ENCODE measurements around the gene B4GALT6.

The B4GALT6 gene

DNA sequence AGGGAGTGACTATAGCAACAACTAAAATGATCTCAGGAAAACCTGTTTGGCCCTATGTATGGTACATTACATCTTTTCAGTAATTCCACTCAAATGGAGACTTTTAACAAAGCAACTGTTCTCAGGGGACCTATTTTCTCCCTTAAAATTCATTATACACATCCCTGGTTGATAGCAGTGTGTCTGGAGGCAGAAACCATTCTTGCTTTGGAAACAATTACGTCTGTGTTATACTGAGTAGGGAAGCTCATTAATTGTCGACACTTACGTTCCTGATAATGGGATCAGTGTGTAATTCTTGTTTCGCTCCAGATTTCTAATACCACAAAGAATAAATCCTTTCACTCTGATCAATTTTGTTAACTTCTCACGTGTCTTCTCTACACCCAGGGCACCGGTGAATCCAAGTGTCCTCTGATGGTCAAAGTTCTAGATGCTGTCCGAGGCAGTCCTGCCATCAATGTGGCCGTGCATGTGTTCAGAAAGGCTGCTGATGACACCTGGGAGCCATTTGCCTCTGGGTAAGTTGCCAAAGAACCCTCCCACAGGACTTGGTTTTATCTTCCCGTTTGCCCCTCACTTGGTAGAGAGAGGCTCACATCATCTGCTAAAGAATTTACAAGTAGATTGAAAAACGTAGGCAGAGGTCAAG is 91.7 kb downstream of the B4GALT6 start:
- no peak overlapping the region for H3K9ac ChIP-seq (ENCODE audit: insufficient read length, low read depth)
- no peak for DNase-seq (ENCODE audit: low read depth, low spot score)
- H3K36me3 ChIP-seq (ENCODE audit: insufficient read depth, insufficient read length, low read length) = no peaks in the 10 kb centered on the region
- TF ChIP-seq YY1 (IDR thresholded peaks at IDR 0.05; ENCODE audit: insufficient read depth, insufficient read length) (no peak), ZNF274 (IDR thresholded peaks at IDR 0.05; ENCODE audit: low read depth, low read length) (no peak), SUZ12 (IDR thresholded peaks at IDR 0.05; ENCODE audit: extremely low read depth, insufficient read depth, insufficient read length) (no peak)
- no peaks in the 10 kb centered on the region for H3K4me1 ChIP-seq (ENCODE audit: insufficient read depth, insufficient read length)
- H3K4me3 ChIP-seq (ENCODE audit: insufficient read length, low read depth) = no peak overlapping the region
- H3K9me3 ChIP-seq (ENCODE audit: insufficient read depth, low read length) = no peaks in the 10 kb centered on the region
- H3K27me3 ChIP-seq (ENCODE audit: insufficient read depth, insufficient read length) = no peaks in the 10 kb centered on the region

DNA sequence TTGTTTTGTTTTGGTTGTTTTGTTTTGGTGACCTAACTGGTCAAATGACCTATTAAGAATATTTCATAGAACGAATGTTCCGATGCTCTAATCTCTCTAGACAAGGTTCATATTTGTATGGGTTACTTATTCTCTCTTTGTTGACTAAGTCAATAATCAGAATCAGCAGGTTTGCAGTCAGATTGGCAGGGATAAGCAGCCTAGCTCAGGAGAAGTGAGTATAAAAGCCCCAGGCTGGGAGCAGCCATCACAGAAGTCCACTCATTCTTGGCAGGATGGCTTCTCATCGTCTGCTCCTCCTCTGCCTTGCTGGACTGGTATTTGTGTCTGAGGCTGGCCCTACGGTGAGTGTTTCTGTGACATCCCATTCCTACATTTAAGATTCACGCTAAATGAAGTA is 92.8 kb downstream of the B4GALT6 start, which contains the start of gene TTR:
Gene TTR (plus strand): TSS at position 250 of the 400 bp plus-strand sequence. CDS start 26 bp downstream, at position 276.
- Histone ChIP-seq H3K27me3 (ENCODE audit: insufficient read depth, insufficient read length) (no peaks in the 10 kb centered on the region), H3K9ac (ENCODE audit: insufficient read length, low read depth) (no peak within 1 kb of the TSS), H3K4me3 (ENCODE audit: insufficient read length, low read depth) (no peak within 1 kb of the TSS), H3K4me1 (ENCODE audit: insufficient read depth, insufficient read length) (no peaks in the 10 kb centered on the region), H3K36me3 (ENCODE audit: insufficient read depth, insufficient read length, low read length) (no peaks in the 10 kb centered on the region), H3K9me3 (ENCODE audit: insufficient read depth, low read length) (no peaks in the 10 kb centered on the region)
- TF ChIP-seq SUZ12 (IDR thresholded peaks at IDR 0.05; ENCODE audit: extremely low read depth, insufficient read depth, insufficient read length) = no peak
- no peak for TF ChIP-seq YY1 (IDR thresholded peaks at IDR 0.05; ENCODE audit: insufficient read depth, insufficient read length)
- TF ChIP-seq ZNF274 (IDR thresholded peaks at IDR 0.05; ENCODE audit: low read depth, low read length) = no peak
- no peak for DNase-seq (ENCODE audit: low read depth, low spot score)

DNA sequence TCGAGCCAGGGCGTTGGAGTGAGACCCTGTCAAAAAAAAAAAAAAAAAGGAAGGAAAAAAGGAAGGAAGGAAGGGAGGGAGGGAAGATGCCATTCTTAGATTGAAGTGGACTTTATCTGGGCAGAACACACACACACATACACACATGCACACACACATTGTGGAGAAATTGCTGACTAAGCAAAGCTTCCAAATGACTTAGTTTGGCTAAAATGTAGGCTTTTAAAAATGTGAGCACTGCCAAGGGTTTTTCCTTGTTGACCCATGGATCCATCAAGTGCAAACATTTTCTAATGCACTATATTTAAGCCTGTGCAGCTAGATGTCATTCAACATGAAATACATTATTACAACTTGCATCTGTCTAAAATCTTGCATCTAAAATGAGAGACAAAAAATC is 93.3 kb downstream of the B4GALT6 start:
- H3K9ac ChIP-seq (ENCODE audit: insufficient read length, low read depth) = no peak overlapping the region
- H3K36me3 ChIP-seq (ENCODE audit: insufficient read depth, insufficient read length, low read length) = no peaks in the 10 kb centered on the region
- no peak overlapping the region for H3K4me3 ChIP-seq (ENCODE audit: insufficient read length, low read depth)
- no peak for TF ChIP-seq ZNF274 (IDR thresholded peaks at IDR 0.05; ENCODE audit: low read depth, low read length)
- no peak for TF ChIP-seq YY1 (IDR thresholded peaks at IDR 0.05; ENCODE audit: insufficient read depth, insufficient read length)
- no peak for TF ChIP-seq SUZ12 (IDR thresholded peaks at IDR 0.05; ENCODE audit: extremely low read depth, insufficient read depth, insufficient read length)
- DNase-seq (ENCODE audit: low read depth, low spot score) = no peak
- H3K27me3 ChIP-seq (ENCODE audit: insufficient read depth, insufficient read length) = no peaks in the 10 kb centered on the region
- no peaks in the 10 kb centered on the region for H3K4me1 ChIP-seq (ENCODE audit: insufficient read depth, insufficient read length)
- H3K9me3 ChIP-seq (ENCODE audit: insufficient read depth, low read length) = no peaks in the 10 kb centered on the region

DNA sequence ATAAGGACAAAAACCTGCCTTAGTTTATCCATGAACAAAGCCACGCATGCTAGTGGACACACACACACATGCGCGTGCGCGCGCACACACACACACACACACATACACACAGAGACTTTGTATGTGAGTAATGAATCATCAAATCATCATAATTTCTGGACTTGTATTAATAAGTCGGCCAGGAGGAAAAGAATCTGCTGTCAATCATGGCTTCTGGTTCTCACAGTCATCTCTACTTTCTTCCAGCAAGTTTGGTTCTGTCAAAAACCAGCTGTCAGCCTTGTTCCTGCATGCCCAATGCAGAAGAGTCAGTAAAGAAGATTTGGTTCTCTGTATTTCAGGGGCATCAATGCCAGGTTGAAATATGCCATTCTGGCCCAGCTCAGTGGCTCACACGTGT is 93.8 kb downstream of the B4GALT6 start:
- Histone ChIP-seq H3K9me3 (ENCODE audit: insufficient read depth, low read length) (no peaks in the 10 kb centered on the region), H3K36me3 (ENCODE audit: insufficient read depth, insufficient read length, low read length) (no peaks in the 10 kb centered on the region), H3K9ac (ENCODE audit: insufficient read length, low read depth) (no peak overlapping the region), H3K4me1 (ENCODE audit: insufficient read depth, insufficient read length) (no peaks in the 10 kb centered on the region), H3K4me3 (ENCODE audit: insufficient read length, low read depth) (no peak overlapping the region), H3K27me3 (ENCODE audit: insufficient read depth, insufficient read length) (no peaks in the 10 kb centered on the region)
- no peak for DNase-seq (ENCODE audit: low read depth, low spot score)
- TF ChIP-seq YY1 (IDR thresholded peaks at IDR 0.05; ENCODE audit: insufficient read depth, insufficient read length) (no peak), ZNF274 (IDR thresholded peaks at IDR 0.05; ENCODE audit: low read depth, low read length) (no peak), SUZ12 (IDR thresholded peaks at IDR 0.05; ENCODE audit: extremely low read depth, insufficient read depth, insufficient read length) (no peak)

DNA sequence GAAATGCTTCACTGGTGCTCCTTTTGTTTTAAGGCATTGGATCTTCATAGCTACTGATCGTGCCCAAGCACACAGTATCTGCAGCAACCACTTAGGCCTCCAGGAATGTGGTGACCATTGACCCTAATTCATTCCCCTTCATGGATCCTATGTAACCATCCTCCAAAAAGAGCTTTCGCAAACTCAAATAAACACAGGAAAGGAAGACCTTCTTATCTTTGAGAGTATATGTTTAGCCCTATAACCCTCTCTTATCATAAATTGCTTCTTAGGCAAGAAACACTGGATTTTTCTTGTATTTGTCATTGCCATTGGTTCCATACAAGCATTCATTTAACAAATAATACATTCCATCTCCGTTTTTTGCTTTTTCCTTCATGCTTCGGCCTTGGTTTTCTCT is 96.9 kb downstream of the B4GALT6 start:
- Histone ChIP-seq H3K4me3 (ENCODE audit: insufficient read length, low read depth) (no peak overlapping the region), H3K36me3 (ENCODE audit: insufficient read depth, insufficient read length, low read length) (no peaks in the 10 kb centered on the region), H3K27me3 (ENCODE audit: insufficient read depth, insufficient read length) (no peaks in the 10 kb centered on the region), H3K9ac (ENCODE audit: insufficient read length, low read depth) (no peak overlapping the region), H3K4me1 (ENCODE audit: insufficient read depth, insufficient read length) (no peaks in the 10 kb centered on the region), H3K9me3 (ENCODE audit: insufficient read depth, low read length) (no peaks in the 10 kb centered on the region)
- DNase-seq (ENCODE audit: low read depth, low spot score) = no peak
- no peak for TF ChIP-seq ZNF274 (IDR thresholded peaks at IDR 0.05; ENCODE audit: low read depth, low read length)
- TF ChIP-seq YY1 (IDR thresholded peaks at IDR 0.05; ENCODE audit: insufficient read depth, insufficient read length) = no peak
- no peak for TF ChIP-seq SUZ12 (IDR thresholded peaks at IDR 0.05; ENCODE audit: extremely low read depth, insufficient read depth, insufficient read length)

DNA sequence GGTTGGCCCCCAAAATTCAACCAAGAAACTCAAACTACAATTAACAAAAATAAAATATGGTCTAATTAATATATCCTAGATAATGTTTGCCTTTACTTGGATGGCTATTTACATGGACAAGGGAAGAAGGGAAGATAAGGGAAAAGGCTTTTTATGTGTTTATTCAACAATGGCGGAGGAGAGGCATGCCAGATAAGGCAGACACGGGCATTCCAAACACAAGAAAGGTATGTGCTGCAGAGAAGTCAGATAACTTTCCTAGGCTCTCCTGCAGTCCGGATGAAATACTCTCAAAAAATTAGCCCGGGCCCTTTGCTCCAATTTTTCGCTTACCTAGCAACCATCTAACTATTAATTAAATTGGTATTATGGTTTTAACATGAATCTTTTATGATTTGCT is 97.8 kb downstream of the B4GALT6 start:
- H3K9ac ChIP-seq (ENCODE audit: insufficient read length, low read depth) = no peak overlapping the region
- no peaks in the 10 kb centered on the region for H3K27me3 ChIP-seq (ENCODE audit: insufficient read depth, insufficient read length)
- TF ChIP-seq YY1 (IDR thresholded peaks at IDR 0.05; ENCODE audit: insufficient read depth, insufficient read length) = no peak
- no peak for TF ChIP-seq ZNF274 (IDR thresholded peaks at IDR 0.05; ENCODE audit: low read depth, low read length)
- no peak for TF ChIP-seq SUZ12 (IDR thresholded peaks at IDR 0.05; ENCODE audit: extremely low read depth, insufficient read depth, insufficient read length)
- no peaks in the 10 kb centered on the region for H3K9me3 ChIP-seq (ENCODE audit: insufficient read depth, low read length)
- no peak for DNase-seq (ENCODE audit: low read depth, low spot score)
- H3K4me1 ChIP-seq (ENCODE audit: insufficient read depth, insufficient read length) = no peaks in the 10 kb centered on the region
- no peaks in the 10 kb centered on the region for H3K36me3 ChIP-seq (ENCODE audit: insufficient read depth, insufficient read length, low read length)
- no peak overlapping the region for H3K4me3 ChIP-seq (ENCODE audit: insufficient read length, low read depth)

DNA sequence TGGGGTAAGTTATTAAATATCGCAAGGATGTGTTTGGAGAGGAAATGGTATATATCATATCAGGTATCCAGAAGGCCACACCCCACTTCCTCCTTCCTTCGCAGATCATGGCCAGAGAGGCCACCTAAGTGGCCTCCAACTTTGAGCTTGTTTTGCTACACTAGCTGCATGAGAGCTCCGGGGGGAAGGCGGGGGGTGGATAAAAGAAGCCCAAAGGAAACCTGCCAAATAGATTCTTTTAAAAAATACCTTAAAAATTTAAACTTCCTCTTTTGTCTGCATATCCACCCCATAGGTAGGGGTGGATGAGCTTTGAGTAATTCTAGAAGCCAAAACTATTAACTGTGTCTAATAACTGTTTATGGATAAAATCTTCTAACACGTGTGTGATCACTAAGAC is 98.4 kb downstream of the B4GALT6 start:
- H3K36me3 ChIP-seq (ENCODE audit: insufficient read depth, insufficient read length, low read length) = no peaks in the 10 kb centered on the region
- no peak overlapping the region for H3K4me3 ChIP-seq (ENCODE audit: insufficient read length, low read depth)
- no peaks in the 10 kb centered on the region for H3K4me1 ChIP-seq (ENCODE audit: insufficient read depth, insufficient read length)
- TF ChIP-seq SUZ12 (IDR thresholded peaks at IDR 0.05; ENCODE audit: extremely low read depth, insufficient read depth, insufficient read length) = no peak
- TF ChIP-seq ZNF274 (IDR thresholded peaks at IDR 0.05; ENCODE audit: low read depth, low read length) = no peak
- TF ChIP-seq YY1 (IDR thresholded peaks at IDR 0.05; ENCODE audit: insufficient read depth, insufficient read length) = no peak
- H3K27me3 ChIP-seq (ENCODE audit: insufficient read depth, insufficient read length) = no peaks in the 10 kb centered on the region
- no peak for DNase-seq (ENCODE audit: low read depth, low spot score)
- H3K9me3 ChIP-seq (ENCODE audit: insufficient read depth, low read length) = no peaks in the 10 kb centered on the region
- no peak overlapping the region for H3K9ac ChIP-seq (ENCODE audit: insufficient read length, low read depth)
